Measurements from ENCODE around the gene C3orf49.
A peak's percentile ranks its signal among the peaks of the same experiment; 100 is the strongest.

The C3orf49 gene

GRCh38 chr3:63818282-63819150 is 583 bp upstream of the C3orf49 start:
- H3K4me3 ChIP-seq (ENCODE audit: low read depth, low read length) = no peak overlapping the region
- TF ChIP-seq CTCF (IDR thresholded peaks at IDR 0.05; ENCODE audit: borderline replicate concordance, insufficient read depth, low read depth, low read length) = peak; percentile 62

- no peak for TF ChIP-seq CTCF (IDR thresholded peaks at IDR 0.05; ENCODE audit: borderline replicate concordance, insufficient read depth, low read depth, low read length)
- no peak overlapping the region for H3K4me3 ChIP-seq (ENCODE audit: low read depth, low read length)
Observed at GRCh38 chr3:63824309-63824708, 5.2 kb downstream of the C3orf49 start.

GRCh38 chr3:63830526-63830925 is 11.4 kb downstream of the C3orf49 start:
- TF ChIP-seq CTCF (IDR thresholded peaks at IDR 0.05; ENCODE audit: borderline replicate concordance, insufficient read depth, low read depth, low read length) = no peak
- H3K4me3 ChIP-seq (ENCODE audit: low read depth, low read length) = no peak overlapping the region

- no peak overlapping the region for H3K4me3 ChIP-seq (ENCODE audit: low read depth, low read length)
- TF ChIP-seq CTCF (IDR thresholded peaks at IDR 0.05; ENCODE audit: borderline replicate concordance, insufficient read depth, low read depth, low read length) = no peak
Observed at GRCh38 chr3:63832395-63832794, 13.3 kb downstream of the C3orf49 start.

GRCh38 chr3:63841704-63842103 is 22.6 kb downstream of the C3orf49 start:
- TF ChIP-seq CTCF (IDR thresholded peaks at IDR 0.05; ENCODE audit: borderline replicate concordance, insufficient read depth, low read depth, low read length) = no peak
- no peak overlapping the region for H3K4me3 ChIP-seq (ENCODE audit: low read depth, low read length)

GRCh38 chr3:63842127-63842526 is 23.0 kb downstream of the C3orf49 start:
- TF ChIP-seq CTCF (IDR thresholded peaks at IDR 0.05; ENCODE audit: borderline replicate concordance, insufficient read depth, low read depth, low read length) = no peak

GRCh38 chr3:63845215-63845614 is 26.1 kb downstream of the C3orf49 start:
- TF ChIP-seq CTCF (IDR thresholded peaks at IDR 0.05; ENCODE audit: borderline replicate concordance, insufficient read depth, low read depth, low read length) = no peak
- H3K4me3 ChIP-seq (ENCODE audit: low read depth, low read length) = no peak overlapping the region

More at GRCh38 chr3:63842127-63842526, 23.0 kb downstream of the C3orf49 start:
- no peak overlapping the region for H3K4me3 ChIP-seq (ENCODE audit: low read depth, low read length)

Data from GM12875 (cell line).